Retinal pigment epithelial cell (primary cell): ENCODE results near the gene USP12.
"Not testable (repeated sequence)": the region's sequence is repeated elsewhere in the genome, so short reads cannot be mapped to it uniquely, and the experiment has no call there.

Source experiments
- DNase-seq: peaks from one replicate; pipeline ENCODE4 v3.0.0-alpha.2; 2010; ENCODE audit warnings: low read depth
- H3K4me3 ChIP-seq: 2 replicates; pipeline ENCODE4 v1.5.1; 2011; ENCODE audit warnings: mild to moderate bottlenecking, low read length, control low read depth, moderate library complexity
- CTCF ChIP-seq: conservative IDR thresholded peaks from 2 replicates; pipeline ENCODE4 v1.5.1; 2011; ENCODE audit warnings: low read depth, low read length, control low read depth, inconsistent platforms

The USP12 gene

DNA sequence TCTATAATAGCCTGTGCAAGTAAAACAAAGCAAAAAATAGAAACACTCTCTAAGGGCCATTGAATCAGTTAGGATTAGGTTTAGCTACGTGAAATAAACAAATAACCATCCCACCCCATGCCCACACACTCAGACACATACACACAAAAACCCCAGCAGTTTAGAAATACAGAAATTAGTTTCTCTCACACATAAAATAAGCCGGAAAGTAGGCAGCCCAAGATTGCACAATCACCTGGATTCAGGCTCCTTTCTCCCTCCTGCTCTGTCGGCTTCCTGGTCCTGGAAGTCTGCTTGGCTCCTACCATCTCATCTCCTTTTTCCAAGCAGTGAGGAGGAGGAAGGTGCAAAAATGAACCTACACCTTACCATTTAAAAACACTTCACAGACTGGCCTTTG, 22.6 kb upstream of the USP12 start:
- H3K4me3 ChIP-seq = no peak overlapping the region
- no peak for DNase-seq
- no peak for TF ChIP-seq CTCF

- TF ChIP-seq CTCF = no peak
- DNase-seq = no peak
- H3K4me3 ChIP-seq = no peak overlapping the region
These were observed 21.9 kb upstream of the USP12 start for GRCh38 chr13:27193496-27193895.

DNA sequence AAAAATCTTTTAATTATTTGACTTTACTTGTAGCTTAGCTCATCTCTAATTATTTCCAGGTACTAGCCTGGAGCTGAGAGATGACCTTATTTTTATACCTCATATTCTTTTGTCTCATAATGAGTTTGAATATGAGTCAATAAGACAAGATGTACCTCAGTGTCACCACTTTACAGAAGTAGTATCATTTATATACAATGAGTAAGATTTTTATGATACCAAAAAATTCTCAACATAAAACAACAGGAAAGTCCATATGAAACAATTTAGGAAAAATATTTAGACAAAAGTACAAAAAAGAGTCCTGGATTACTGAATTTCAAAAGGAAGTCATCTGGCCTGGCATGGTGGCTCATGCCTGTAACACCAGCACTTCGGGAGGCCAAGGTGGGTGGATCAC, 21.4 kb upstream of the USP12 start:
- TF ChIP-seq CTCF = no peak
- no peak for DNase-seq
- H3K4me3 ChIP-seq = no peak overlapping the region

- not testable (repeated sequence) for DNase-seq
These were observed 20.8 kb upstream of the USP12 start for GRCh38 chr13:27192367-27192766.

GRCh38 chr13:27189192-27189591, 17.6 kb upstream of the USP12 start:
- no peak for DNase-seq

More at GRCh38 chr13:27192367-27192766, 20.8 kb upstream of the USP12 start:
- not testable (repeated sequence) for H3K4me3 ChIP-seq

DNA sequence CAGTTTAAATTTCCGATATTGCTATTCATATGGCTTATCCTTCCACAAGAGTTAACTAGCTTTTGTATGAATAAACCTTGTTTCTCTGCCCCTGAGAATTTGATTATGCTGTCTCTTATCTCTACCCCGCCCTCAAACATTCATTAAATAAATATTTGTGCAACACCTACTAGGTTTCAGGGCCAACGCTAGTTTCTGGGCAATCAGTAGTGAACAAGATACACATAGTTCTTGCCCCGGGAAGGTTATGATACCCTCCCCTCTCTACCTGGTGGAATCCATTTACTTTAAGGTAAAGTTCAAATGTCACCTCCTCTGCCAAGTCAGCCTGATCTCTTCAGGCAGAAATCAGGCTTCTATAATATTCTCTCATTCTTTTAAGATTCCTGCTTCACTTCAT, 16.6 kb upstream of the USP12 start:
- no peak for DNase-seq
- TF ChIP-seq CTCF = no peak
- H3K4me3 ChIP-seq = no peak overlapping the region

More at GRCh38 chr13:27189192-27189591, 17.6 kb upstream of the USP12 start:
- H3K4me3 ChIP-seq = no peak overlapping the region
- no peak for TF ChIP-seq CTCF

DNA sequence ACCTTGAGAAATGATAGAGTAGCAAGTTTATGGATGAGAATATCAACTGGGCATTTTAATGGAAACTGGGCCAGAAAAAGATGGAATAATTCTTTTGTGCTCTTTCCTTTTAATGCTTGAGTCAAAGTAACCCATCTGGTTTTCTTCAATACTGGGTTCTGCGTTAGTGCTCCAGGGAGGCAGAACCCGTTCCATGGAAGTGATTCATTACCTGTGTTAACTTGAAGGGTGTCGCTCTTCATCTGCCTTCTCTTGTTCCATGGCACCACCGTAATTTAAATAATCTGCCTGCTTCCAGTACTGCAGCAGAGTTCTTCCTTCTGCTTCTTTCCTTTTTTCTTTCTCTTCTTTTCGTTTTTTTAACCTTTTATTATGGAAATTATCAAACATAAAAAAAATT, 14.7 kb upstream of the USP12 start:
- H3K4me3 ChIP-seq = no peak overlapping the region
- no peak for TF ChIP-seq CTCF
- no peak for DNase-seq
